ENCODE measurements around the gene CCDC154.

Gene CCDC154, protein sequence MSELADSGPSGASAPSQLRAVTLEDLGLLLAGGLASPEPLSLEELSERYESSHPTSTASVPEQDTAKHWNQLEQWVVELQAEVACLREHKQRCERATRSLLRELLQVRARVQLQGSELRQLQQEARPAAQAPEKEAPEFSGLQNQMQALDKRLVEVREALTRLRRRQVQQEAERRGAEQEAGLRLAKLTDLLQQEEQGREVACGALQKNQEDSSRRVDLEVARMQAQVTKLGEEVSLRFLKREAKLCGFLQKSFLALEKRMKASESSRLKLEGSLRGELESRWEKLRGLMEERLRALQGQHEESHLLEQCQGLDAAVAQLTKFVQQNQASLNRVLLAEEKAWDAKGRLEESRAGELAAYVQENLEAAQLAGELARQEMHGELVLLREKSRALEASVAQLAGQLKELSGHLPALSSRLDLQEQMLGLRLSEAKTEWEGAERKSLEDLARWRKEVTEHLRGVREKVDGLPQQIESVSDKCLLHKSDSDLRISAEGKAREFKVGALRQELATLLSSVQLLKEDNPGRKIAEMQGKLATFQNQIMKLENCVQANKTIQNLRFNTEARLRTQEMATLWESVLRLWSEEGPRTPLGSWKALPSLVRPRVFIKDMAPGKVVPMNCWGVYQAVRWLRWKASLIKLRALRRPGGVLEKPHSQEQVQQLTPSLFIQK

DNA sequence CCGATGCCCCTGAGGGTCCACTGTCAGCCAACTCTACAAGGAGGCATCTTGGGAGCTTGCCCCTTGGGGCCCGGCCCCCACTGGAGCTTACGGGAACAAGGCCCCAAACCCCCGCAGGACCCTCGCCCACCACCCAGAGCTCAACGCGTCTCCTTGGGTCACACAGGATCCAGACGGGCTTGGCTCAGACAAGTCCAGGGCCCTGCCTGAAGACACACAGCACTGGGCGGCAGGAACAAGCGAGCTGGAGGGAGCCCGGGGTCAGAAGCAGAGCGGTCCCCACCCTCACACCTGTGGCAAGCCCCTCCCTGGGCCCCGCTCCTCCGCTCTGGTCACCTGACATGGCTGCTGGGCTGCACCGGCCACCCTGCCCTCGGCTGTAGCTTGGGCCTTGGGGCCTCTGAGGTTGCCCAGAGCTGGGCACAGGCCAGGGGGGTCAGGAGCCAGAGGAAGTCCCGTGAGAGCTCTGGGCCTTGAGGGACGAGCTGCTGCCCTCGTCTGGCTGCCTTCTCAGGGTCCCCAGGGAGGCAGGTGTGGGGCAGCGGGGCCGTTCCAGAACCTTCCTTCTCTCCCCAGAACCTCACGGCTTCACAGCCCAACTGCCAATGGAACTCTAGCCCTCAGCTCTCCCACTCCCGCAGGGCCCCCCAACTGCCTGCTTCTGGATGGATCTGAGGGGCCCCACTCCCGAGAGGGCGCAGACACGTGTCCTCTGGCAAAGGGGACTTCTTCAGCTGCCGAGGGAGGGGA, at the start of gene CCDC154:
Gene CCDC154, minus strand, starts transcription at position 577 of the 750 bp plus-strand sequence. Its CDS starts 234 bp downstream, at position 343.
- no peak for TF ChIP-seq ZFX (IDR thresholded peaks at IDR 0.05)
- TF ChIP-seq, protein P1, sequence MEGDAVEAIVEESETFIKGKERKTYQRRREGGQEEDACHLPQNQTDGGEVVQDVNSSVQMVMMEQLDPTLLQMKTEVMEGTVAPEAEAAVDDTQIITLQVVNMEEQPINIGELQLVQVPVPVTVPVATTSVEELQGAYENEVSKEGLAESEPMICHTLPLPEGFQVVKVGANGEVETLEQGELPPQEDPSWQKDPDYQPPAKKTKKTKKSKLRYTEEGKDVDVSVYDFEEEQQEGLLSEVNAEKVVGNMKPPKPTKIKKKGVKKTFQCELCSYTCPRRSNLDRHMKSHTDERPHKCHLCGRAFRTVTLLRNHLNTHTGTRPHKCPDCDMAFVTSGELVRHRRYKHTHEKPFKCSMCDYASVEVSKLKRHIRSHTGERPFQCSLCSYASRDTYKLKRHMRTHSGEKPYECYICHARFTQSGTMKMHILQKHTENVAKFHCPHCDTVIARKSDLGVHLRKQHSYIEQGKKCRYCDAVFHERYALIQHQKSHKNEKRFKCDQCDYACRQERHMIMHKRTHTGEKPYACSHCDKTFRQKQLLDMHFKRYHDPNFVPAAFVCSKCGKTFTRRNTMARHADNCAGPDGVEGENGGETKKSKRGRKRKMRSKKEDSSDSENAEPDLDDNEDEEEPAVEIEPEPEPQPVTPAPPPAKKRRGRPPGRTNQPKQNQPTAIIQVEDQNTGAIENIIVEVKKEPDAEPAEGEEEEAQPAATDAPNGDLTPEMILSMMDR (conservative IDR thresholded peaks at IDR 0.05) = no peak
- H3K27ac ChIP-seq = no peak within 1 kb of the TSS

DNA sequence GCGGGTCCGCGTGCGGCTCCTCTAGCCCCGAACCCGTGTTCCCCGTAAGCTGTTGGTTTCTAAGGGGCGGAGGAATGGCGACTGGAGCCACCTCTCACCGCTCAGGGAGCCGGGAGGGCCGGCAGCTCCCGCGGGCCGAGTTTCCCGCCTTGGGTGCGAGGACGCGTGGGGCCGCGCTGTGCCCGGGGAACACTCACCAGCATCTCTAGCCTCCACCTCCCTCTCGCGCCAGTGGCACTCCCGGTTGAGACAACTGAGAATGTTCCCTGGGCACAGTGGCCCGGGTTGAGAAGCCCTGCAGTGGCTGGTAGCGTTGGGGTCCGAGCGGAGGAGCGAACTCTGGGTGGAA, 49.4 kb upstream of the CCDC154 start:
- peak overlapping the region; percentile 87 for H3K27ac ChIP-seq
- TF ChIP-seq ZFX (IDR thresholded peaks at IDR 0.05) = no peak
- TF ChIP-seq, protein P1 (conservative IDR thresholded peaks at IDR 0.05) = no peak

- TF ChIP-seq ZFX (IDR thresholded peaks at IDR 0.05) = 0 out of 2 replicates have a peak, but pooled peaks have one; percentile 47
- TF ChIP-seq, protein P1 (conservative IDR thresholded peaks at IDR 0.05) = no peak
- H3K27ac ChIP-seq = peak within 1 kb of the TSS; percentile 87
Observed at GRCh38 chr16:1492923-1493745, 48.8 kb upstream of the CCDC154 start, which contains the start of gene TELO2. Gene TELO2 (plus strand): TSS chr16:1493360. CDS start chr16:1494282, 922 bp downstream.

DNA sequence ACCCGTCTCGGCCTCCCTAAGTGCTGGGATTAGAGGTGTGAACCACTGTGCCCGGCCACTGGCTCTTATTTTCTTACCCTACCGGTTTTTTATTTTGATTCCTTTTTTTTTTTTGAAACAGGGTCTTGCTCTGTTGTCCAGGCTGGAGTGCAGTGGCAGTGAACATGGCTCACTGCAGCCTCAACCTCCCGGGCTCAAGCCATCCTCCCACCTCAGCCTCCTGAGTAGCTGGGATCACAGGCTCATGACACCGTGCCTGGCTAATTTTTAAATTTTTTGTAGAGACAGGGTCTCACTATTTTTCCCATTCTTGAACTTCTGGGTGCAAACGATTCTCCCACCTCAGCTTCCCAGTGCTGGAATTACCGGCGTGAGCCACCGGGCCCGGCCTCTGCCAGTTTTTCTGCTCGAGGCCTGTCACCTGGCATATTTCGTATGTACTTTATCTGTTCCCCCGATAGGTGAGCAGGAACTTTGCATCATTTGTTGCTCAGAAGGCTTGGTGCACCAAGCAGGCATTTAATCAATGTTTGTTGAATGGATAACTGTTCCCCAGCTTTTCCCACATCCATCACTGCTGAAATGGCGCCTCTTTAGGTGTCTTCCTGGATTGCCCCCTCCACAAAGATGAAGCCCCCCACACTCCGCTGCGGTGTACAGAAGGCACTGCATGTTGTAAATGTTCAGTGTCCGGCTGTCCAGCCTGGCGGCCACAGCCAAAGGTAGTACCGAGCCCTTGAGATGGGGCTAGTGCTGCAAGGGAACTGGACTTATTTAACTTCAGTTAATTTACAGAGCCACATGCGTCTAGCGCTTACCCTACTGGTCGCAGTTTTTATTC, 47.9 kb upstream of the CCDC154 start:
- peak overlapping the region; percentile 87 for H3K27ac ChIP-seq
- TF ChIP-seq ZFX (IDR thresholded peaks at IDR 0.05) = no peak
- TF ChIP-seq, protein P1 (conservative IDR thresholded peaks at IDR 0.05) = no peak

DNA sequence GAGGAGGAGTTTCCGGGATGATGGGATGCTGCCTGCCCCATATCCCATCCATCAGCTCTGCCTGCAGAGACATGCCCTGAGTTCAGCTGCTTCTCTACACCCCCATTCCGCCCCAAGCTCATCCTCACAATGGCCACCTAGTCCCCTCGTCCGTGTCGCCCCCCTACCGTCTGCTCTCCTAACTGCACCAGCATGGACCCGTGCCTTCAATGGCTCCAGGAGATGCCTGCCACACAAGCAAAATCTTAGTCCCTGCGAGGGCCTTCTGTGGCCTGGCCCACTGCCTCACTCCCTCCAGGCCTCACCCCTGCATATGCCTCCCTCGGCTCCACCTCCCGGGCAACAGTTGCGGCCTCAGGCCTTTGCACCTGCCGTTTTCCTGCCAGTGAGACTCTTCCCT, 47.0 kb upstream of the CCDC154 start:
- H3K27ac ChIP-seq = peak overlapping the region; percentile 3; the same call in 1 of the 2 replicates

More for the DNA sequence above, 47.0 kb upstream of the CCDC154 start:
- TF ChIP-seq, protein P1 (conservative IDR thresholded peaks at IDR 0.05) = no peak
- no peak for TF ChIP-seq ZFX (IDR thresholded peaks at IDR 0.05)

All from C4-2B (cell line).